ENCODE data around the gene KLHL11. TPM values are rescaled to one million over a fixed set of nuclear protein-coding genes. Genes with fewer than 3 reads are reported as not detected.

The KLHL11 gene
- total and polyA plus RNA-seq, 2 experiments from 2014 or later: 12.5 to 28.5 TPM

DNA sequence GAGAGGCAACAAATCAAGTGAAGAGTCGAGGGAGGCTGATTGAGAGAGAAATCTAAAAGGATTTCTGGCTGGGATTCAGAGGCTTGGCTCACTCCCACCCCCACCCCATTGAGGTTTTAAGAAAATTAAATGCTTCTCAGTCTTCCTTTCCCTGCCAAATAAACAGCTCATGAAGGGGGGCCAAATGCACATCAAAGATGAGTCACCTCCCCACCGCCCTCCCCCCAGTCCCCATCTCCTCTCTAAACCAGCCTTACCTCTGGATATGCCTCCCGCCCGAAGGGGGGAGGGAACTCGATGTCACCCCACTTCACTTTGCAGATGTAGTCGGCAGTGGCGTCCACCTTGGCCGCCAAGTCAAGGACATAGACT is 41.9 kb upstream of the KLHL11 start:
- no peak overlapping the region for H2AFZ ChIP-seq
- TF ChIP-seq EZH2 (IDR thresholded peaks at IDR 0.05; ENCODE audit: insufficient read depth, poor library complexity, severe bottlenecking): no peak
- TF ChIP-seq EZH2phosphoT487 (IDR thresholded peaks at IDR 0.05; ENCODE audit: insufficient read depth, low read depth): no peak
- H3K4me1 ChIP-seq (ENCODE audit: insufficient read depth): peaks cover 44% of the 10 kb centered on the region
- peak overlapping the region; percentile 59 for H3K27ac ChIP-seq
- WGBS, 2 experiments (ENCODE audit: low coverage in 1 of 2, low lambda C conversion rate in 2 of 2, missing lambda C conversion rate in 2 of 2): 57 to 64% methylated on average over 7 to 8 of the region's 8 CpGs
- peak; percentile 79 for DNase-seq
- peak overlapping the region; percentile 46 for H3K9ac ChIP-seq
- peaks cover 64% of the 10 kb centered on the region for H3K36me3 ChIP-seq (ENCODE audit: low read depth)
- H3K4me3 ChIP-seq: no peak overlapping the region
- peaks cover 69% of the 10 kb centered on the region for H3K79me2 ChIP-seq (ENCODE audit: insufficient read depth)
- in situ Hi-C loops (cut with MboI): no loop called here
- no peaks in the 10 kb centered on the region for H3K9me3 ChIP-seq (ENCODE audit: low read depth)
- H3K4me2 ChIP-seq (ENCODE audit: unreplicated experiment): peak overlapping the region; percentile 45
- no peaks in the 10 kb centered on the region for H4K20me1 ChIP-seq (ENCODE audit: insufficient read depth)
- H3F3A ChIP-seq (ENCODE audit: insufficient read depth): peaks cover 52% of the 10 kb centered on the region
- no peaks in the 10 kb centered on the region for H3K27me3 ChIP-seq (replicated peaks; ENCODE audit: insufficient read depth)
- no peaks in the 10 kb centered on the region for H3K9me2 ChIP-seq (ENCODE audit: insufficient read depth)

DNA sequence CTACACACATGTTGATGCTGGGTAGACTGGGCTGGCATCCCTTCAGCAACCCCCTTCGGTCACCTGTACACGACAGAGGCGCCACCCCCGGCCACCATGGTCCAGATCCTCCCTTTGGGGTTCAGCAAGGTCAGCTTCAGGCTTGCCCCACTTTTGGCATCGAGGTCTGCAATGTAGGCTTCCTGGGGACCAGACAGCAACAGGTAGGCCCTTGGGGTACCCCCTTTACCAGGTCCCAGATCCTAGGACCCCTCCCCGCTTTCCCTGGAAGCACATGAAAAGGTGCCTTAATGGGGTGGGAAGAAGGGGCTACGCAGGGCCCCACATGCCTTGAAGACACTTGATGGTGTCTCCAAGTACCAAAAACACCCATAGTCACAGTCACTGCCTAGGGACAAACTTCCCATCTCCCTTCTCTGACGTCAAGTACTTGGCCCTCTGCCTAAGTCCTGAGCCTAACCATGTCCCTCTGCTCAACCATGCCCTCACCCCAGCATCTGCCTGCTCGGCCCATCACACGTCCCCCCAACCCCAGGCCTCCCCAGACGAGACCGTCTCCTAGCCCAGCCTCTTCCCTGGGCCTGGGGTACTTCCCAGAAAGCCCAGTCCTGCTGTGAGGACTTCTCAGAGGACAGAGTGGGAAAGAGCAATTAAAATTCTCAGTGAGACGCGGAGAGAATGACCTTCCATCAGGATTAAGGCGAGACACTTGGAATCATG is 41.4 kb upstream of the KLHL11 start:
- WGBS, 2 experiments (ENCODE audit: low coverage in 1 of 2, low lambda C conversion rate in 2 of 2, missing lambda C conversion rate in 2 of 2): 79 to 80% methylated on average over 15 of the region's 15 CpGs
- Histone ChIP-seq H3K27me3 (replicated peaks; ENCODE audit: insufficient read depth) (no peaks in the 10 kb centered on the region), H3K9ac (peak overlapping the region; percentile 46), H3K4me1 (ENCODE audit: insufficient read depth) (peaks cover 43% of the 10 kb centered on the region), H3K36me3 (ENCODE audit: low read depth) (peaks cover 64% of the 10 kb centered on the region), H3K9me2 (ENCODE audit: insufficient read depth) (no peaks in the 10 kb centered on the region), H3K4me2 (ENCODE audit: unreplicated experiment) (peak overlapping the region; percentile 33), H3K79me2 (ENCODE audit: insufficient read depth) (peaks cover 64% of the 10 kb centered on the region), H2AFZ (no peak overlapping the region), H3K4me3 (no peak overlapping the region), H3K27ac (peak overlapping the region; percentile 59), H3F3A (ENCODE audit: insufficient read depth) (peaks cover 50% of the 10 kb centered on the region), H4K20me1 (ENCODE audit: insufficient read depth) (no peaks in the 10 kb centered on the region), H3K9me3 (ENCODE audit: low read depth) (no peaks in the 10 kb centered on the region)
- TF ChIP-seq EZH2phosphoT487 (IDR thresholded peaks at IDR 0.05; ENCODE audit: insufficient read depth, low read depth): no peak
- TF ChIP-seq EZH2 (IDR thresholded peaks at IDR 0.05; ENCODE audit: insufficient read depth, poor library complexity, severe bottlenecking): no peak
- in situ Hi-C loops (cut with MboI): no loop called here
- DNase-seq: no peak

DNA sequence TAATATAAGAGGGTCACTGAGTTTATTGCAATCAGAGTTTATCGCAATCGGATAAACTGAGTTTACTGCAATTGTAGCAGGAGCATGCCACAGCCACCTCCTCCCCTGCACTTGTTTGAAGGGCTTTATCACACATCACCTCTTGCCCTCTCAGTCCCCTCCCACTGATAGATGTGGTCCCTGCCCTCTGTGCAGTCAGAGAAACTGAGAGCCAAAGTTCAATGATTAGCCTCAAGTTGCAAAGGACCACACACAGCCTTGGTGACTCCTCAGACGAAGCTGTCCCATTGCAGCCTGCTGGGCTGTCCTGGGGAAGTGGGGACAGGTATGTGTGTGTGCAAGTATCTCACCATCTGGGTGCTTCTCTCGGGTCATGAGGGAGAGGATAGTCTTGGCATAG is 39.9 kb upstream of the KLHL11 start:
- 82% methylated on average over 4 of the region's 4 CpGs for WGBS, 2 experiments (ENCODE audit: low coverage in 1 of 2, low lambda C conversion rate in 2 of 2, missing lambda C conversion rate in 2 of 2)
- no peak overlapping the region for H3K9ac ChIP-seq
- peaks cover 43% of the 10 kb centered on the region for H3F3A ChIP-seq (ENCODE audit: insufficient read depth)
- TF ChIP-seq EZH2 (IDR thresholded peaks at IDR 0.05; ENCODE audit: insufficient read depth, poor library complexity, severe bottlenecking): no peak
- TF ChIP-seq EZH2phosphoT487 (IDR thresholded peaks at IDR 0.05; ENCODE audit: insufficient read depth, low read depth): no peak
- no peaks in the 10 kb centered on the region for H4K20me1 ChIP-seq (ENCODE audit: insufficient read depth)
- H3K36me3 ChIP-seq (ENCODE audit: low read depth): peaks cover 69% of the 10 kb centered on the region
- H3K27ac ChIP-seq: no peak overlapping the region
- in situ Hi-C loops (cut with MboI): no loop called here
- no peaks in the 10 kb centered on the region for H3K9me2 ChIP-seq (ENCODE audit: insufficient read depth)
- H3K79me2 ChIP-seq (ENCODE audit: insufficient read depth): peaks cover 60% of the 10 kb centered on the region
- no peak overlapping the region for H2AFZ ChIP-seq
- H3K9me3 ChIP-seq (ENCODE audit: low read depth): no peaks in the 10 kb centered on the region
- DNase-seq: no peak
- no peaks in the 10 kb centered on the region for H3K27me3 ChIP-seq (replicated peaks; ENCODE audit: insufficient read depth)
- no peak overlapping the region for H3K4me3 ChIP-seq
- peaks cover 30% of the 10 kb centered on the region for H3K4me1 ChIP-seq (ENCODE audit: insufficient read depth)
- H3K4me2 ChIP-seq (ENCODE audit: unreplicated experiment): no peak overlapping the region

DNA sequence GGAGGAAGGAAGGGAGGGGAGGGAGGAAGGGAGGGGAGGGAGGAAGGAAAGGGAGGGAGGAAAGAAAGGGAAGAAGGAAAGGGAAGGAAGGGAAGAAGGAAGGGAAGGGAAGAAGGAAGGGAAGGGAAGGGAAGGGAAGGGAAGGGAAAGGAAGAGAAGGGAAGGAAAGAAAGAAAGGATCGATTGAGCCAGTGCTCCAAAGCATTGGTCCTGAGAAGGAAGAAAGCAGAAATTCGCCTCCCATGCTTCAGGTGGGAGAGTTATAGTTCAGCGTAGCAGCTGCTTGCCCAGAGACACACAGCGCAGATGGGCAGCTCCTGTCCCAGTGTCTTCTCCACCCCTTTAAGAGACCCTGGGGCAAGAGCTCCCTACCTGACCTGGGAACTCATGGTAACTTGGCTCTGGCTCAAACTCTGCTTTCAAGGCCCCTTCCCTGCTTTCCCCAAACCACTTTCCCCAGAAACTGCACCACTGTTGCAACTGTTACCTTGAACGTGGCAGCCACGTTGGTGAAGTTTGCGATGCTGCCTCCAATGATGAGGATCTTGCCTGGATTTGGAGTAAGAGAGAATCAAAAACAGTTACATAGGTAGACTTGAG is 39.1 kb upstream of the KLHL11 start:
- Histone ChIP-seq H3K27ac (no peak overlapping the region), H3K9me2 (ENCODE audit: insufficient read depth) (no peaks in the 10 kb centered on the region), H3K4me3 (no peak overlapping the region), H4K20me1 (ENCODE audit: insufficient read depth) (no peaks in the 10 kb centered on the region), H3K4me1 (ENCODE audit: insufficient read depth) (peaks cover 23% of the 10 kb centered on the region), H3K27me3 (replicated peaks; ENCODE audit: insufficient read depth) (no peaks in the 10 kb centered on the region), H3K79me2 (ENCODE audit: insufficient read depth) (peaks cover 52% of the 10 kb centered on the region), H3K4me2 (ENCODE audit: unreplicated experiment) (no peak overlapping the region), H3F3A (ENCODE audit: insufficient read depth) (peaks cover 40% of the 10 kb centered on the region), H2AFZ (no peak overlapping the region), H3K9me3 (ENCODE audit: low read depth) (no peaks in the 10 kb centered on the region), H3K9ac (no peak overlapping the region), H3K36me3 (ENCODE audit: low read depth) (peaks cover 69% of the 10 kb centered on the region)
- TF ChIP-seq EZH2 (IDR thresholded peaks at IDR 0.05; ENCODE audit: insufficient read depth, poor library complexity, severe bottlenecking) (no peak), EZH2phosphoT487 (IDR thresholded peaks at IDR 0.05; ENCODE audit: insufficient read depth, low read depth) (no peak)
- WGBS, 2 experiments (ENCODE audit: low coverage in 1 of 2, low lambda C conversion rate in 2 of 2, missing lambda C conversion rate in 2 of 2): 91% methylated on average over 7 of the region's 7 CpGs
- in situ Hi-C loops (cut with MboI): no loop called here
- no peak for DNase-seq
